ENCODE measurements around the gene GALNT17. TPM values are rescaled to one million over a fixed set of nuclear protein-coding genes. Genes with fewer than 3 reads are reported as not detected.

GALNT17 gene
- total RNA-seq, 1 donor = 0.36 TPM

DNA sequence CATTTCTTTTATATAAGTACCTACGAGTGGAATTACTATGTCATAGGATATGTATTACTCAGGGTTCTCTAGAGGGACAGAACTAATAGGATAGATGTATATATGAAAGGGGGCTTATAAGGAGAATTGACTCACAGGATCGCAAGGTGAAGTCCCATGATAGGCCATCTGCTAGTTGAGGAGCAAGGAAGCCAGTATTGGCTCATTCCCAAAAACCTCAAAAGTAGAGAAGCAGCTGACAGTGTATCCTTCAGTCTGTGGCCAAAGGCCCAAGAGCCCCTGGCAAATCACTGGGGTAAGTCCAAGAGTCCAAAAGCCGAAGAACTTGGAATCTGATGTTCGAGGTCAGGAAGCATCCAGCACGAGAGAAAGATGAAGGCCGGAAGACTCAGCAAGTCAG is 59.8 kb downstream of the GALNT17 start:
- Histone ChIP-seq H3K27me3 (ENCODE audit: insufficient read depth, low read length) (no peaks in the 10 kb centered on the region), H3K27ac (ENCODE audit: low read depth, low read length) (no peak overlapping the region), H3K36me3 (ENCODE audit: insufficient read depth, low read length) (no peaks in the 10 kb centered on the region), H2AFZ (ENCODE audit: low read length) (no peak overlapping the region), H3K79me2 (ENCODE audit: insufficient read depth, low read length) (no peaks in the 10 kb centered on the region), H3K4me3 (ENCODE audit: insufficient read depth, low read length) (no peak overlapping the region), H3K9me3 (ENCODE audit: low read depth, low read length) (peaks cover 3% of the 10 kb centered on the region), H3K4me2 (ENCODE audit: insufficient read depth, low read length) (no peak overlapping the region), H3K4me1 (ENCODE audit: insufficient read depth, low read length) (no peaks in the 10 kb centered on the region), H4K20me1 (ENCODE audit: insufficient read depth, low read length) (no peaks in the 10 kb centered on the region)
- TF ChIP-seq, protein P1, sequence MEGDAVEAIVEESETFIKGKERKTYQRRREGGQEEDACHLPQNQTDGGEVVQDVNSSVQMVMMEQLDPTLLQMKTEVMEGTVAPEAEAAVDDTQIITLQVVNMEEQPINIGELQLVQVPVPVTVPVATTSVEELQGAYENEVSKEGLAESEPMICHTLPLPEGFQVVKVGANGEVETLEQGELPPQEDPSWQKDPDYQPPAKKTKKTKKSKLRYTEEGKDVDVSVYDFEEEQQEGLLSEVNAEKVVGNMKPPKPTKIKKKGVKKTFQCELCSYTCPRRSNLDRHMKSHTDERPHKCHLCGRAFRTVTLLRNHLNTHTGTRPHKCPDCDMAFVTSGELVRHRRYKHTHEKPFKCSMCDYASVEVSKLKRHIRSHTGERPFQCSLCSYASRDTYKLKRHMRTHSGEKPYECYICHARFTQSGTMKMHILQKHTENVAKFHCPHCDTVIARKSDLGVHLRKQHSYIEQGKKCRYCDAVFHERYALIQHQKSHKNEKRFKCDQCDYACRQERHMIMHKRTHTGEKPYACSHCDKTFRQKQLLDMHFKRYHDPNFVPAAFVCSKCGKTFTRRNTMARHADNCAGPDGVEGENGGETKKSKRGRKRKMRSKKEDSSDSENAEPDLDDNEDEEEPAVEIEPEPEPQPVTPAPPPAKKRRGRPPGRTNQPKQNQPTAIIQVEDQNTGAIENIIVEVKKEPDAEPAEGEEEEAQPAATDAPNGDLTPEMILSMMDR (IDR thresholded peaks at IDR 0.05; ENCODE audit: extremely low read depth, low read depth, low read length) = no peak
- no peak for DNase-seq (ENCODE audit: insufficient read length, low spot score, missing footprints)

DNA sequence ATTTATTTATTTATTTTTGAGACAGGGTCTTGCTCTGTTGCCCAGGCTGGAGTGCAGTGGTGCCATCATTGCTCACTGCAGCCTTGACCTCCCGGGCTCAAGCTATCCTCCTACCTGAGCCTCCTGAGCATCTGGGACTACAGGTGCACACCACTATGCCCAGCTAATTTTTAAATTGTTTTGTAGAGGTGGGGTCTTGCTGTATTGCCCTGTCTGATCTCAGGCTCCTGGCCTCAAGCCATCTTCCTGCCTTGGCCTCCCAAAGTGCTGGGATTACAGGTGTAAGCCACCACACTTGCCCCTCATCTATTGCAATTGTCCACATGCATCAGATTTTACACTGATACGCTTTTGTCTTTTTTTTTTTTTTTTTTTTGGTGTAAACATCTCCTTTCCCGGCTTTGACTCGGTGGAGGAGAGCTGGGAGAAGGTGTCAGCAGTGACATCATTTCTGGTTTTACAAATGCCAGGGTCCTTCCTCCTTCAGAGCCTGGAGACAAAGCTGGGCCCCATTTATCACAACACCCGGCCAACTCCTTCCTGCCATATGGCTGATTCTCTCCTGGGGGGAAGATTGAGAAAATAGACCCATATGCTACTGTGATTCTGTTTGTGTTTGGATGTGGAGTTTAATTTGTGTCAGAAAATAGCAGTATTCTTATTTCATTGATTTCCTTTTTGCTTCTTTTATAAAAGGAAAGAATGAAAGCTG is 61.3 kb downstream of the GALNT17 start:
- TF ChIP-seq, protein P1 (IDR thresholded peaks at IDR 0.05; ENCODE audit: extremely low read depth, low read depth, low read length) = no peak

DNA sequence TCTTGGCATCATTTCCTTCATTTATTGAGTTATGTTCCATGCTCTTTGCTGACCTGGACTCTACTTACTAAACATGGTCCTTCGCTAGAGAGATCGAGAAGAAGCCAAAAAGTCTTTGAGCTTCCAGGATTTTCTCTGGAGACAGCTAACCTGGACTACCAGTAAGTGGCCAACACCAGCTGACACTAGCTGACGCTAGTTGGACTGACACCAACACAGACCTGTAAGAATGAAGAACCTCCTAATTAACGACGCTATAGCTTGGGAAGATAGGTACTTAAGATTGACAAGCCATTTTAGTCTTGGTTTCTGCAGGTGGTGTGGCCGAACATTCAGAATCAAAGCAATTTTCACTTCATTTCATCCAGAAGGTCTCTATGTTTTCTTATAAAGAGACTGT is 66.4 kb downstream of the GALNT17 start:
- Histone ChIP-seq H3K4me3 (ENCODE audit: insufficient read depth, low read length) (no peak overlapping the region), H3K79me2 (ENCODE audit: insufficient read depth, low read length) (no peaks in the 10 kb centered on the region), H2AFZ (ENCODE audit: low read length) (no peak overlapping the region), H3K4me2 (ENCODE audit: insufficient read depth, low read length) (no peak overlapping the region), H3K9me3 (ENCODE audit: low read depth, low read length) (no peaks in the 10 kb centered on the region), H4K20me1 (ENCODE audit: insufficient read depth, low read length) (no peaks in the 10 kb centered on the region), H3K36me3 (ENCODE audit: insufficient read depth, low read length) (no peaks in the 10 kb centered on the region), H3K27ac (ENCODE audit: low read depth, low read length) (no peak overlapping the region), H3K27me3 (ENCODE audit: insufficient read depth, low read length) (no peaks in the 10 kb centered on the region), H3K4me1 (ENCODE audit: insufficient read depth, low read length) (no peaks in the 10 kb centered on the region)
- DNase-seq (ENCODE audit: insufficient read length, low spot score, missing footprints) = no peak
- TF ChIP-seq, protein P1 (IDR thresholded peaks at IDR 0.05; ENCODE audit: extremely low read depth, low read depth, low read length) = no peak

More for the DNA sequence above, 61.3 kb downstream of the GALNT17 start:
- Histone ChIP-seq H3K4me1 (ENCODE audit: insufficient read depth, low read length) (no peaks in the 10 kb centered on the region), H3K9me3 (ENCODE audit: low read depth, low read length) (peaks cover 3% of the 10 kb centered on the region), H3K4me2 (ENCODE audit: insufficient read depth, low read length) (no peak overlapping the region), H3K36me3 (ENCODE audit: insufficient read depth, low read length) (no peaks in the 10 kb centered on the region), H2AFZ (ENCODE audit: low read length) (no peak overlapping the region), H3K79me2 (ENCODE audit: insufficient read depth, low read length) (no peaks in the 10 kb centered on the region), H4K20me1 (ENCODE audit: insufficient read depth, low read length) (no peaks in the 10 kb centered on the region), H3K27ac (ENCODE audit: low read depth, low read length) (no peak overlapping the region), H3K27me3 (ENCODE audit: insufficient read depth, low read length) (no peaks in the 10 kb centered on the region), H3K4me3 (ENCODE audit: insufficient read depth, low read length) (no peak overlapping the region)
- no peak for DNase-seq (ENCODE audit: insufficient read length, low spot score, missing footprints)

DNA sequence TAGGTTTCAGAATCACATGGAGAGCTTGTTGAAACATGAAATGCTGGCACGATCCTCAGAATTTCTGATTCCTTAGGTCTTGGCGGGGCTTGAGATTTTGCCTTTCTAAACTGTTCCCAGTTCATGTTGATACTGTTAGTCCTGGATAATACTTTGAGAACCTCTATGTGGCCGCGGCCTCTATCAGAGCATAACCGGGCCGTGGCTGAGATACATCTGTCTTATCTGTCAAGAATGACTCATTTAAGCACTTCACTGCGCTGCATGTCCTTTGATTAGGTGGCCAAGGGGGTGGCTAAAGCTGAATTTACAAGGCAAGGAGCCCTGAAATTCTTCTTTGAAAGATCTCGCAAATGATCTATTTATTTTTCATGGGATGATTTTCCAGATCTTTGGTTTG is 66.9 kb downstream of the GALNT17 start:
- H3K4me2 ChIP-seq (ENCODE audit: insufficient read depth, low read length) = no peak overlapping the region

More for the DNA sequence above, 66.9 kb downstream of the GALNT17 start:
- no peaks in the 10 kb centered on the region for H4K20me1 ChIP-seq (ENCODE audit: insufficient read depth, low read length)
- H2AFZ ChIP-seq (ENCODE audit: low read length) = no peak overlapping the region
- H3K27ac ChIP-seq (ENCODE audit: low read depth, low read length) = no peak overlapping the region
- H3K9me3 ChIP-seq (ENCODE audit: low read depth, low read length) = no peaks in the 10 kb centered on the region
- H3K4me3 ChIP-seq (ENCODE audit: insufficient read depth, low read length) = no peak overlapping the region
- TF ChIP-seq, protein P1 (IDR thresholded peaks at IDR 0.05; ENCODE audit: extremely low read depth, low read depth, low read length) = no peak
- no peaks in the 10 kb centered on the region for H3K79me2 ChIP-seq (ENCODE audit: insufficient read depth, low read length)
- H3K36me3 ChIP-seq (ENCODE audit: insufficient read depth, low read length) = no peaks in the 10 kb centered on the region
- H3K4me1 ChIP-seq (ENCODE audit: insufficient read depth, low read length) = no peaks in the 10 kb centered on the region
- no peaks in the 10 kb centered on the region for H3K27me3 ChIP-seq (ENCODE audit: insufficient read depth, low read length)
- no peak for DNase-seq (ENCODE audit: insufficient read length, low spot score, missing footprints)
